OCI-M2 (cell line): ENCODE results near the gene SMG1.

Experiments
- DNase-seq: peaks from one replicate; lab custom pipeline; 2025; ENCODE audit not compliant: unreplicated experiment; lab: John Stamatoyannopoulos, UW

SMG1 gene

DNA sequence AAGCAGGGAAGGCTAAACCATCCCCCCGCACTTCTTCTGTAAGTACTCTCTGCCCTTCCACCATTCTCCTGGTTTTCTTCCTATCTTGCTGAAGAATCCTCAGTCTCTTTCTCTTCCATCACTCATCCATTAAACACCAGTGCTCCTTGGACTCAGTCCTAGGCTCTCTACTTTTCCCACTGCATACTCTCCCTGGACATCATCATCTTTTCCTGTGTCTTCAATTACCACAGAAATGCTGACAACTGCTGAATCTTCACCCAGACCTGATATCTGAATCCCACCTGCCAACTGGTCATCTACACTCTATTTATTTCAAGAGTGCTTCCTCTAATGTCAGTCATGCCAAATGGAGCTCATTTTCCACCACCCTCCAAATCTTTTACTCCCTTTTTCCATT is 71.0 kb downstream of the SMG1 start:
- DNase-seq: no peak

DNA sequence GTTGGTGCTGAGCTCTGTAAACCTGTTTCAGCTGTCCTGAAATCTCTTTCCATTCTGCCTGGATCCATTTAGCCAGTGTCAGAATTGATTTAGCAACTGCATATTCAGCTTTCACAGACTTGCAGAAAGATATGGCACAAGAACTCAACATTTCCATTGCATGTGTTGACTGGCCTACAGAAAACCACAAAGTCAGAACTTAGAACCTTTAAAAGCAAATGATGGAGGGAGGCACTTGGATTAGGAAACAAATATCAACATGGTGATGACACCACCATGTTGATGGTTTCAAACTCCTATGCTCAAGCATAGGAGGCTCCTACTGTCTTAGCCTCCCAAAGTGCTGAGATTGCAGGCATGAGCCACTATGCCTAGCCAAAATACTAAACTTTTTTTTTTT is 72.5 kb downstream of the SMG1 start:
- no peak for DNase-seq

DNA sequence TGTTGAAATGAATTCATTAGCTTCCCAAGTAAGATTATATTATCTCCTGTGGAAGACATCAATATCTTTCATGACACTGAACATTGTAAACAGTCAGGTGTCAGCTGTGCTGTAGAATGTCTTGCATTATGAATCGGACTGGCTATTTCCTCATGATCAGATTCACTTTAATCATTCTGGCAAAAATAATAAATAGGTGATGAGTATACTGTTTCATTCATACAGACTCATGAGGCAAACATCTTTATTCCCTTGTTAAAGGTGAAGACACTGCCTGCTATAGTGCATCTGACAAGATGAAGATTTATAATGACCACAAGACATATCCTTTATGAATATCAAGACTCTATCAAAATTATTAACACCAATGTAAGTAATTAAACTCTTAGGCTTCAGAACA is 73.6 kb downstream of the SMG1 start:
- DNase-seq: no peak

DNA sequence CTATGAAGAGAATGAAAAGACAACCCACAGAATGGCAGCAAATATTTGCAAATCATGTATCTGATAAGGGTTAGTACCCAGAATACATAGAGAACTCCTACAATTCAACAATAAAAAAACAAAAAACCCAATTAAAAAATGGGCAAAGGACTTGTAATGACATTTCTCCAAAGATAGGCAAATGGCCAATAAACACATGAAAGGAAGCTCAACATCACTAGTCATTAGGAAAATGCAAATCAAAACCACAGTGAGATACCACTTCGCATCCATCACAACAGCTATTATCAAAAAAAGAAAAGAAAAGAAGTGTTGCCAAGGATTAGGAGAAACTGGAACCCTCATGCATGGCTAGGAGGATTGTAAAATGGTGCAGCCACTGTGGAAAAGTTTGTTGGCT is 79.8 kb downstream of the SMG1 start:
- DNase-seq: no peak

DNA sequence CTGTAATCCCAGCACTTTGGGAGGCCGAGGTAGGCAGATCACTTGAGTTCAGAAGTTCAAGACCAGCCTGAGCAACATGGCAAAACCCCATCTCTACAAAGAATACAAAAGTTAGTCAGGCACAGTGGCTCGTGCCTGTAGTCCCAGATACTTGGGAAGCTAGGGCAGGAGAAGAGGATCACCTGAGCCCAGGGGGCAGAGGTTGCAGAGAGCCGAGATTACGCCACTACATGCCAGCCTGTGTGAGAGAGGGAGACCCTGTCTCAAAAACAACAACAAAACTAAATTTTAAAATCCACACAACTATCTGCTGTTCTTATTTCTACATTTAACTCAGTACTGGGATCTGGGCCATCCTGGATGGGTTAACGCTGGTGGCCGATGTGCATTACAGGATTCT is 83.6 kb downstream of the SMG1 start:
- DNase-seq: no peak

DNA sequence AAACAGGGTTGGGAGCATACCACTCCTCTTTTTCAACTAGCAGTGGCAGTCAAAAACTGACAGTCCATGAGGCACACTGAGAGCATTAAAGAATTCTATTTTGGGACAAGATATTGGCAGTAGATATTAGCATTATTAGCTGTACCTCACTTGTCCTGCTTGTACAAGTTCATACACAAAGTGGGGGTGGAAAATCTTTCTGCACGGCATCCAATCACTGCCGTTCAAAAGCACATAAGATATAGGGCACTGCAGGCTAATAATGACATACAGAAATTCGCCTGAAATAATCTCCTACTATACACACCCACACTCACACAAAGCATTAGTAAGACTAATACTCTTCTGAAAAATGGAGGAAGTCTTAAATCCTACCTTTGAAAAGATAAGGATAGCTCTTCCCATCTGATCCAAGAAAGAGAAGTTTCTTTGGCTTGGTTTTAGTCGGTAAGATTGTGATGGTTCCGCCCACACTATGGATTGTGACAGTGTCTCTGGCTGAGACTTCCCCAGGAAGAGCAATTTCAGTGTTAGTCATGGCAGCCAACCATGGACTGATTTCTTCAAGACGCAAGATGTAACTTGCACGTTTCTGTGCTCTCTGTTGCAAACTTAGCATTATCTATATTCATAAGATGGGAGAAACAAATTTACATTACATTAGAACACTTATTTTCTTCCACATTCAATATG is 84.2 kb downstream of the SMG1 start:
- no peak for DNase-seq

DNA sequence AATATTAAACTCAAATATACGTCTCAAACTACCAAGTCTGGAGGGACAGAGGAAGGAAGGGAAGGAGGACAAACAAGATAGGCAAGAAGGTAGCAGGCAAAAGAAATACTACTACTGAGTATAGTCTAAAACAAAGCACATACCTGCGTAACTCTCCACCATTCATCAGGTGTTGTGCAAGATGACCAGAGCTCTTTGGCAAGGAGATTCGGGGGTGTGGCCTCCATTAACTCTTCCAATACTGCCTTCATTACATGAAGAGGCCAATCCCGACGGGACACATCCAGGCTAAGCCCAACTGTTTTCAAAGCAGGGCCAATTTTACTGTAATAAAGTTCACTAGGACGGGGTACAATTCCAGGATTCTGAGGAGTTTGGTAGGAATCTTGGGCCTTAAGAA is 86.7 kb downstream of the SMG1 start:
- no peak for DNase-seq

DNA sequence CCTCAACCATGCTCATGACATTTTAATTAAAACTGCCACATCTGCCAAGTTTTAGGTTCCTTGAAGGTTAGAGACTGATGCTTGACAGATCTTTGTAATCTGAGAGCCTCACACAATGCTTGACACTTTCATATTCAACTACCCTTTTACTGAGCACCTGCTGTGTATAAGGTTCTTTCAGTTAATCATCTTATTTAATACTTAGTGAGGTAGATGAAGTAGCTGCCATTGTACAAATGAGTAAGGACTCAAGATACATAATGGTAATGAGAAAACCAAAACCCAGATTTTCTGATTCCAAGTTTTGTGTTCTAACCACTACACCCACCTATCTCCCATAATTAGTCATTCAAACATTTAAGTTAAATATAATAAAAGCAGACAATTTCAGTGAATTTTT is 89.5 kb downstream of the SMG1 start:
- no peak for DNase-seq

DNA sequence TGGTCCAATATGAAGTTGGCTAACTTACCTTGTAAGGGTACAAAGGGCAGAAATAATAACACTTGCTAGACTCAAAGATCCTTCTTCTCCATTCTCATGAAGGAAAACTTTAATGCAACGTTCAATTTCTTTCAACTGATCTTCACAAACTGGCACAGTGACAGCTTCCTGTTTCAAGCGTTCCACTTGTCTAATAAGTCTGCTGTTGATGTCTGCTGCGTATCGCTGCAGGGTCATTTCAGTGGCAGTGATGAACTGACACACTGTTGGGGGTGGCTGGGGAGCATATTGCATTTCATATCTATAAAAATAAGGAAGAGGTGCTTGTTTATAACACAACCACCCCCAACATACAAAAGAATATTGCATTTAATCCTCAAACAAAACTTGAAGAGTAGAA is 91.3 kb downstream of the SMG1 start:
- DNase-seq: no peak

DNA sequence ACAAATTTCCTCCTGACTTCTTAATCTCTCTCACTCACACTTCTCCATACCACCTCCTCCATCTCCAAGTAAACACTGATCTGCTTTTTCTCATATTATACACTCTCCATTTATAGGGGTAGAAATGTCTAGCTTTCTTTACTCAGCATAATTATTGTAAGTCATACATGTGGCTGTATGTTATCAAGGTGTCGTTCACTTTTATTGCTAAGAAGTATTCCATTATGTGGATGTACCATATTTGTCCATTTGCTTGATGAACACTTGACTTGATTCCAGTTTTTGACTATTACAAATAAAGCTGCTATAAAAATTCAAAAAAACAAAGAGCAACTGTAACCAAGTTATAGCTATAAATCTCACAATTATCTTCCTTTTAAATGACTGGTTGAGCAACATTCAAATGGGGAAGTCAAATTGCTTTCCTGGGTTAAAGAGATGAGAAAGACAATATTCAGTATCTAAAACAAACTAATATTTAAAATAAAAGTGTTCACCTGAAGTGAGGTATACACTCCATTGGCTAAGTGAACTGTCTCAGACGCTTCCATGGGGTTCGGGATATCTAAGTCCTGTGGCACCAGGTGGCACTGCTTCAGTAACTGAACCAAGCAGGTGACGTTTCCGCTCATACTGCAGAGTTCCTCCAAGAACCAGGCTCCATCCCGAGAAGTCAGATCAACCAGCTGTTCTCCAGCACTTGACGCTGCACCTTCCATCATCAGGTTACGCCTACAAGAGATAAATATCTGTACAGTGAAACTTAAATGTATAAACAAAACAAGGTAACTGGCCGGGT is 92.3 kb downstream of the SMG1 start:
- no peak for DNase-seq

DNA sequence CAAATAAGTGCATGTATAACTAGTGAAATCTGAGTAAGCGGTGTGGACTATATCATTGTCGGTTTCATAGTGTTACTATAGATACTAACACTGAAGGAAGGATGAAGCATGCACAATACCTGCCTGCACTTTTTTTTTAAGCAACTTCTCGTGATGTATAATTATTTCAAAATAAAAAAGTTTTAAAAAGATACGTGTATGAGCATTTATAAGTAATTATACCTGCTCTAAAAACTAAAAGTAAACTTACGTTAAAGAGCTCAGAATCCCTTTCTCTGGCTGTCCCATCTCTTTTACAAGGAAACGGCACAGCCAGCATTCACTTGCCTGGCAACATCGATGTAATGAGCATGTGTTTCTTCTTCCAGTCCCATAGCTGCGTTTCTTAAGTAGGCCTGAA is 93.6 kb downstream of the SMG1 start:
- DNase-seq: no peak

DNA sequence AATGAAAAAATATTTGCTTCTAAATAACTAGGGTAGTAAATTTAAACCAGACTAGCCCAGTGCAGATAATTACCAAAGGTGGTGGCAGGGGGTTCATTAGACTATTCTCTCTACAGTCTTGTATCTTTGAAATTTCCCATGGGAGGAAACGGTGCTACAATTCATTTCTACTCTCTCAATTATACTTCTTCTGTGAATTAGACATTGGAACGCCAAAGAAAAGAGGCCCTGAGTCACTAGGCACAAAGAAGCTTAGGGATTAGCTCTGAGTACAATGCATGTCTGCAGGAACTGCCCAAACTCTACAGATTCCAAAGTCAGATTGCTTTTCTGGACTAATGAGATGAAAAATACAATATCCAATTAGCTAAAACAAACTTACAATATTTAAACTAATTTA is 94.2 kb downstream of the SMG1 start:
- DNase-seq: no peak

DNA sequence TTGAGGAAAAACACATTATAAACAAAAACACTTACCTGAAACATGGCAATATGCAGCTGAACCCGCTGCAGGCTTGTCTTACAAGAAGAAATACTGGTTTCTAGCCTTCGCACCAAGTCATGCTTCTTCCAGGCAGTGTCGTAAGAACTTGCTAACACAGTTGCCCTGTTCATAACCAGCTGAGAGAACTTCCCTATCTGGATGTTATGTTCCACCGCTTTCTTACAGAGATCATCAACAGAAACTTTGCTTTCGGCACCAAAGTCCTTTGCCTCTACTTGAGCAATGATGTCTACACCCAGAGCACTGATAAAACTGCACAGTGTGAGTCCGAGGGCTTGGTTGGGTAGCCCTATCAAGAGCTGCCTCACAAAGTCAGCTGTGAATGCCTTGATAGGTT is 97.0 kb downstream of the SMG1 start:
- DNase-seq: no peak

DNA sequence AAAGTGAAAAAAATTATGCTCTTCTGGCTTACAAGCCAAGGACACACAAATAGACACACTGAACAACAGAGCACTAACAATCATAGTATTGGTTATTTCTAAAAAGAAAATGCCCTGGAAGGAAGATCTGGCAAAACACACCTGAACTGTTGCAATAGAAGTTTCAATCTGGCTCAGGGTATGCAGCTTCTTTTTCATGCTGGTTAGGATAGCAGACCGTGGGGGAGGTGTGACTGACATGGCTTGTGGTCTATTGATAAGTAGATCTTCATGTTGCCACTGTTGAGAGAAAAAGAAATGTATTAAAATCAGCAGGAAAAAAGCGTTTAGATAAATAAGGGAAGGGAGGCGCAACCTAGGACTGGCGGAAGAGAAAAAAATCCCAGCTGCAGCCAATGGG is 98.3 kb downstream of the SMG1 start:
- DNase-seq: no peak

DNA sequence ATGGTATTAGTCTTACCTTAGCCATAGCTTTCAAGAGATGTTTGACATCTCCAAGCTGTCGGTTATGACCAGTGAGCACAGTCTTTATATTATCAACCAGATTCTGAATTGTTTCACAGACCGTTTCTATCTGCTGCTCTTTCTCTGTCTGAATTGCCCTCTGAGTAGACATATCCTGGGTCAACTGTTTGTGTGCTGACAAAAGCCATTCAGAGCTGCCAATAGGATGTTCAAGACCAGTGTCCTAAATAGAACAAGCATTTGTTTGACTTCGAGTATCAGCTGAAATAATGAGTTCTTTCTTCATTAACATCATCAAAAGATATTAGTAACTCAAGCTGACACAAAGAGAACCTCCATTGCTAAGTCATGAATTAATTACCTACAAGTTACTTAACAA is 109.9 kb downstream of the SMG1 start:
- no peak for DNase-seq

DNA sequence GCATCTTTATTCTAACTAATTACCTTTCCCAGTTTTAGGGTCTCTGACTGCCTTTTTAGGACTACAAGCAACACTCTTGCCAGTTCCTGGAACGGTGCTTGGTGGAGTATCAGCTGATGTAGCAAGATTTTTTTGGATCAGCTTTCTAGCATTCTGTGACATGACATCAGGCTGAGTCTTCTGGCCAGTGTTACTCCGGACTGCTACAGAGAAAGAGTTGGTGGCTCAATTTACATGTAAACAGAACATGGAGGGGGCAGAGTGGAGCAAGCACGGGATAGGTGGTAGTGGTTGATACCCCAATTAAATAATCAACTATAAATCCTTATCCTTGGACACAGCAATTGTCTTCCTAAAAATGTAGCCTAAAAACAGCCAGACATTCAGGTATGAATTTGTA is 114.3 kb downstream of the SMG1 start:
- no peak for DNase-seq

DNA sequence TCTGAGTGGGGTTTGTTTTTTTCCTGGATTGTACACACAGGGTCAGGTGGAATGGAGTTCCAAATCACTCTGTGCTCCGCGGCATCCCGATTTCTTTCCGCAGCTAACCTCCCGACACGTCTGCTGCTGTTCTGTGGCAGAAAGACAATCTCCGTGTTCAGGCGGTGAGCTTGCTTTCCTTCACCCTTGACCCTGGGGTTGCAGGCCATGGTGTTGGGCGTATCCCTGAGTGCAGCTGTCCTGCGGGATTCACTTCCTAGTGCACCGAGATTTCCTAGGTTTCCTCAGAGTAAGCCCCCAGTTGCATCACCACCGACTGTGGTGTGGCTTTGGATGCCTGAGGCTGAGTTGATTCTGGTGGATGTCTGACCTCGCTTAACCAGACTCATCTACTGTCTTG is 117.0 kb downstream of the SMG1 start:
- DNase-seq: no peak

DNA sequence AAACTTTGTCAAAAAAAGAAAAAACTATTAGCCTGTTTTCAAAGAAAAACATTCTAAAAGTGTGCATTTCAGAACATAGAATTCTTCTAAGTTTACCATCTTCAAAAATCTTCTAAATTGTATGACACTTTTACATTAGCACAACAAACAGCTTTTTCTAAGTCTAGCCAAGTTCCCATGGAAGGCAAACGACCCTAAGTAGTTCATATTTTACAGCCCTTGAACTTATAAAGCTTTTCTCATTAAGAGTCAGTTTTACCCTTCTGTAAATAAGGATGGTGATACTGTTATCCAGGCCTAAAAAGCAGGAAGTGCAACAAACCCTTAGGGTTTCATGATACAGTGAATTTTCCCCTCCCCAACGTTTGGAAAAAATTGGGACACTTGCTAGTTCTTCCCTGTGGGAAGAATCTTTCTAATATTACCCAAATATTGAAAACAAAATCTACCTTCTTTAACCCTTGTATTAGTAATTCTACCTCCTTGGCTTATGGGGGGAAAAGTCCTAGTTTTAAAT is 120.9 kb downstream of the SMG1 start:
- DNase-seq: no peak

DNA sequence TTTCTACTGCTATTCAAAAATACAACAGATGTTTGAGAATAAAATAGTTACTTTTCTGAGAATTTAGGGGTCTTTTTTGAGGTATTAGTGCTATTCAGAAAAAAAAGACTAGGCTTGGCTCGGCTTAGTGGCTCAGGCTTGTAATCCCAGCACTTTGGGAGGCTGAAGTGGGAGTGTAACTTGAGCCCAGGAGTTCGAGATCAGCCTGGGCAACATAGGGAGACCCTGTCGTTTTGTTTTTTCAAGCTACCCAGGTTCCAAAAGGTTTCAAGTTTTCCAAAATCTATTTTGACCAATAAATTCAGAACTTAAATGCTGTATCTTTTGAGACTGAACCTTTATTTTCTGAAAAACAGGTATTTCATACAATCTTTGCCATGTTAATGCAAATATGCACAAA is 121.7 kb downstream of the SMG1 start:
- no peak for DNase-seq

DNA sequence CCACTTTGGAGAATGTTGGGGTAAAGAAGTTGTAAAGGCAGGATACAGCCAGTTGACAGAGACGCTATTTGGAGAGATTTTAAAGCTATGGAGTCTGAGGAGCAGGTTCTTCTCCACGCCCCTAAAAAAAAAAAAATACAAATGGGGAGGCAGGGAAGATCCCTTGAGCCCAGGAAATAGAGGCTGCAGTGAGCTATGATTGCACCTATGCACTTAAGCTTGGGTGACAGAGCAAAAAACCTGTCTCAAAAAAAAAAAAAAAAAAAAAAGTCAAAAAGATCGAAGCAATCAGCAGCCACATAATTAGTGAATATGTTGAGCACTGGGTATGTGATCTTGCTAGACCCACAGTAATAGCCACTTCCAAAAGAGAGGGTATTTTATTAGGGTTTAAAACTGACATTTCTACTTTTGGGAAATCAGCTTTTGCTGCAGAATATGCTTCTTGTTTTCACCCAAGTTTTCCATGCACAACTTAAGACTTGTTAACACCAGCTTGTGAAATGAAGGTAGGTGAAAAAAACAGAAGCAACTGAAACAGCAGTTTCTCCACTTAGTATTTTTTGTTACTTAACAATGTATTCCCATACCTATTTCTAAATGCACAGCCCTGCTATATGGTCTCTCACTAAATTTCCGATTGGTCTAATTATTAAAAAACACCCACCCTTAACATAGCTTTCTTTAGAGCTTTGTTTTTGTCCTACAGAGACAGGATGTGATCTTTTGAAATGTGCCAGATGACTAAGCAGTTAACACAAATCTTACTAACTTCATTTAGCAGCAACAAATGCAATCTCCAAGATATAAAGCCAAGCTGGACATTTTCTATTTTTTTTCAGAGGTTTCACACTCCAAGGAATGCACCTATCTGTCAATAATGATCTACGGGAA is 122.4 kb downstream of the SMG1 start:
- DNase-seq: no peak

DNA sequence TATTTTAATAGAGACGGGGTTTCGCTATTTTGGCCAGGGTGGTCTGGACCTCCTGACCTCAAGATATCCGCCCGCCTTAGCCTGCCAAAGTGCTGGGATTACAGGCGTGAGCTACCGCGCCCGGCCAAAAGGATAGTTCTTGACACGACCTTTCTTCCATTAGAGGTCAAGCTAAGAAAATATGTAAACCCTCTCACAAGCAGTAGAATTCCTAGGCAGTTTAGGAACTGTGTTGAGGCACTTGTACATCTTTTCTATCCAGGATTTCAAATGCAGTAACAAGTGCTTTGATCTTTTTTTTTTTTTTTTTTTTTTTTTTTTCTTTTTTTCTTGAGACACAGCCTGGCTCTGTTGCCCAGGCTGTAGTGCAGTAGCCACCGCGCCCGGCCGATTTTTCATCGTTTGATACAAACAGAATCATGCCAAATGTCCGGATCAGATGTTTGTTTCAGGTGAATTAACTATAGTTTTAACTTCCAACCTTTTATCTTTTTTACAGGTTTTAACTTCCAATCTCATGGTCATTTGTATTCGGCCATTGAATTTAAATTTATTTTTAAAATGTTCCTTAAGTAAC is 123.4 kb downstream of the SMG1 start:
- no peak for DNase-seq
